ENCODE results near the gene WBP1L.
A peak's percentile ranks its signal among the peaks of the same experiment; 100 is the strongest.

WBP1L gene

GRCh38 chr10:102773320-102773719, 29.6 kb downstream of the WBP1L start:
- no peak overlapping the region for H3K4me3 Mint-ChIP-seq
- no peaks in the 10 kb centered on the region for H3K9me3 Mint-ChIP-seq
- TF ChIP-seq CTCF (IDR thresholded peaks at IDR 0.05): no peak
- no peaks in the 10 kb centered on the region for H3K27me3 Mint-ChIP-seq (ENCODE audit: low read depth, poor library complexity)
- H3K4me1 Mint-ChIP-seq: peaks cover 85% of the 10 kb centered on the region
- H3K36me3 Mint-ChIP-seq (ENCODE audit: low read depth): no peaks in the 10 kb centered on the region
- peak overlapping the region; percentile 57 for H3K27ac Mint-ChIP-seq
- no peak for DNase-seq

GRCh38 chr10:102773986-102774385, 30.2 kb downstream of the WBP1L start:
- no peaks in the 10 kb centered on the region for H3K9me3 Mint-ChIP-seq
- peak overlapping the region; percentile 57 for H3K27ac Mint-ChIP-seq
- no peaks in the 10 kb centered on the region for H3K36me3 Mint-ChIP-seq (ENCODE audit: low read depth)
- H3K27me3 Mint-ChIP-seq (ENCODE audit: low read depth, poor library complexity): no peaks in the 10 kb centered on the region
- DNase-seq: no peak
- H3K4me1 Mint-ChIP-seq: peaks cover 91% of the 10 kb centered on the region
- no peak for TF ChIP-seq CTCF (IDR thresholded peaks at IDR 0.05)
- peak overlapping the region; percentile 53 for H3K4me3 Mint-ChIP-seq

- H3K27me3 Mint-ChIP-seq (ENCODE audit: low read depth, poor library complexity): no peaks in the 10 kb centered on the region
- H3K36me3 Mint-ChIP-seq (ENCODE audit: low read depth): no peaks in the 10 kb centered on the region
- H3K4me3 Mint-ChIP-seq: peak overlapping the region; percentile 81
- H3K27ac Mint-ChIP-seq: peak overlapping the region; percentile 99
- TF ChIP-seq CTCF (IDR thresholded peaks at IDR 0.05): no peak
- H3K4me1 Mint-ChIP-seq: peaks cover 91% of the 10 kb centered on the region
- no peak for DNase-seq
- no peaks in the 10 kb centered on the region for H3K9me3 Mint-ChIP-seq
These were observed 31.6 kb downstream of the WBP1L start for GRCh38 chr10:102775201-102775934.

- DNase-seq: peak; percentile 51
- Mint-ChIP-seq H3K36me3 (ENCODE audit: low read depth) (no peaks in the 10 kb centered on the region), H3K27ac (peak overlapping the region; percentile 99), H3K27me3 (ENCODE audit: low read depth, poor library complexity) (no peaks in the 10 kb centered on the region), H3K4me1 (peaks cover 91% of the 10 kb centered on the region), H3K9me3 (no peaks in the 10 kb centered on the region), H3K4me3 (peak overlapping the region; percentile 81)
- no peak for TF ChIP-seq CTCF (IDR thresholded peaks at IDR 0.05)
These were observed 32.4 kb downstream of the WBP1L start for GRCh38 chr10:102775935-102776669.

- peak overlapping the region; percentile 99 for H3K27ac Mint-ChIP-seq
- H3K36me3 Mint-ChIP-seq (ENCODE audit: low read depth): no peaks in the 10 kb centered on the region
- no peaks in the 10 kb centered on the region for H3K27me3 Mint-ChIP-seq (ENCODE audit: low read depth, poor library complexity)
- H3K4me3 Mint-ChIP-seq: peak overlapping the region; percentile 81
- peak; percentile 57 for DNase-seq
- H3K4me1 Mint-ChIP-seq: peaks cover 98% of the 10 kb centered on the region
- TF ChIP-seq CTCF (IDR thresholded peaks at IDR 0.05): no peak
- H3K9me3 Mint-ChIP-seq: no peaks in the 10 kb centered on the region
These were observed 33.2 kb downstream of the WBP1L start for GRCh38 chr10:102776779-102777456.

Measured in nephron progenitor cell (in vitro differentiated cells).